Type B pancreatic cell (in vitro differentiated cells): ENCODE measurements around the gene MROH2B. TPM values are rescaled to one million over a fixed set of nuclear protein-coding genes. Genes with fewer than 3 reads are reported as not detected.
"Not testable (repeated sequence)": the region's sequence is repeated elsewhere in the genome, so short reads cannot be mapped to it uniquely, and the experiment has no call there.

Experiments
- DNase-seq: peaks from one replicate; pipeline ENCODE4 v3.0.0; 2021; ENCODE audit warnings: mixed read lengths; ENCODE audit not compliant: unreplicated experiment; ENCODE audit errors: extremely low spot score
- H3K27ac Mint-ChIP-seq: 2 replicates; pipeline ENCODE4 v1.8.0; 2021; ENCODE audit warnings: mild to moderate bottlenecking, mixed read lengths
- H3K27me3 Mint-ChIP-seq: 2 replicates; pipeline ENCODE4 v1.8.0; 2021; ENCODE audit warnings: mixed read lengths
- H3K36me3 Mint-ChIP-seq: 2 replicates; pipeline ENCODE4 v1.8.0; 2021; ENCODE audit warnings: mixed read lengths
- H3K4me1 Mint-ChIP-seq: one replicate; pipeline ENCODE4 v1.8.0; 2021; ENCODE audit warnings: mixed read lengths; ENCODE audit not compliant: unreplicated experiment
- H3K4me3 Mint-ChIP-seq: 2 replicates; pipeline ENCODE4 v1.8.0; 2021; ENCODE audit warnings: mild to moderate bottlenecking, mixed read lengths
- H3K9me3 Mint-ChIP-seq: 2 replicates; pipeline ENCODE4 v1.8.0; 2021; ENCODE audit warnings: mixed read lengths
- total RNA-seq: library from RNA; stranded (reverse); gene quantifications from 2 replicates; pipeline ENCODE4 v1.2.1, GENCODE V29; 2021; ENCODE audit warnings: low replicate concordance
- TF ChIP-seq, protein P1 (sequence below): fragments of 200-600 bp; sonication (generic); conservative IDR thresholded peaks from 2 replicates; pipeline ENCODE4 v1.5.0; 2021; ENCODE audit warnings: antibody characterized with exemption, mild to moderate bottlenecking

The MROH2B gene
- total RNA-seq, 1 donor from 2014 or later: not detected

- TF ChIP-seq, protein P1, sequence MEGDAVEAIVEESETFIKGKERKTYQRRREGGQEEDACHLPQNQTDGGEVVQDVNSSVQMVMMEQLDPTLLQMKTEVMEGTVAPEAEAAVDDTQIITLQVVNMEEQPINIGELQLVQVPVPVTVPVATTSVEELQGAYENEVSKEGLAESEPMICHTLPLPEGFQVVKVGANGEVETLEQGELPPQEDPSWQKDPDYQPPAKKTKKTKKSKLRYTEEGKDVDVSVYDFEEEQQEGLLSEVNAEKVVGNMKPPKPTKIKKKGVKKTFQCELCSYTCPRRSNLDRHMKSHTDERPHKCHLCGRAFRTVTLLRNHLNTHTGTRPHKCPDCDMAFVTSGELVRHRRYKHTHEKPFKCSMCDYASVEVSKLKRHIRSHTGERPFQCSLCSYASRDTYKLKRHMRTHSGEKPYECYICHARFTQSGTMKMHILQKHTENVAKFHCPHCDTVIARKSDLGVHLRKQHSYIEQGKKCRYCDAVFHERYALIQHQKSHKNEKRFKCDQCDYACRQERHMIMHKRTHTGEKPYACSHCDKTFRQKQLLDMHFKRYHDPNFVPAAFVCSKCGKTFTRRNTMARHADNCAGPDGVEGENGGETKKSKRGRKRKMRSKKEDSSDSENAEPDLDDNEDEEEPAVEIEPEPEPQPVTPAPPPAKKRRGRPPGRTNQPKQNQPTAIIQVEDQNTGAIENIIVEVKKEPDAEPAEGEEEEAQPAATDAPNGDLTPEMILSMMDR: no peak
- no peak for DNase-seq
- no peak overlapping the region for H3K4me3 Mint-ChIP-seq
- H3K4me1 Mint-ChIP-seq: no peaks in the 10 kb centered on the region
- H3K27ac Mint-ChIP-seq: no peak overlapping the region
- peaks cover 3% of the 10 kb centered on the region for H3K27me3 Mint-ChIP-seq
- peaks cover 6% of the 10 kb centered on the region for H3K9me3 Mint-ChIP-seq
- H3K36me3 Mint-ChIP-seq: no peaks in the 10 kb centered on the region
These were observed 38.2 kb downstream of the MROH2B start for GRCh38 chr5:41032973-41033372.

DNA sequence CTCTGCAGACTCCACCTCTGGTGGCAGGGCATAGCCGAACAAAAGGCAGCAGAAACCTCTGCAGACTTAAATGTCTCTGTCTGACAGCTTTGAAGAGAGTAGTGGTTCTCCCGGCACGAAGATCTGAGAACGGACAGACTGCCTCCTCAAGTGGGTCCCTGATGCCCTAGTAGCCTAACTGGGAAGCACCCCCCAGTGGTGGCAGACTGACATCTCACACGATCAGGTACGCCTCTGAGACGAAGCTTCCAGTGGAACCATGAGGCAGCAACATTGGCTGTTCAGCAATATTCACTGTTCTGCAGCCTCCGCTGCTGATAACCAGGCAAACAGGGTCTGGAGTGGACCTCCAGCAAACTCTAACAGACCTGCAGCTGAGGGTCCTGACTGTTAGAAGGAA is 48.5 kb downstream of the MROH2B start:
- not testable (repeated sequence) for H3K27ac Mint-ChIP-seq, H3K4me1 Mint-ChIP-seq, H3K27me3 Mint-ChIP-seq, H3K9me3 Mint-ChIP-seq, DNase-seq, H3K36me3 Mint-ChIP-seq, H3K4me3 Mint-ChIP-seq

DNA sequence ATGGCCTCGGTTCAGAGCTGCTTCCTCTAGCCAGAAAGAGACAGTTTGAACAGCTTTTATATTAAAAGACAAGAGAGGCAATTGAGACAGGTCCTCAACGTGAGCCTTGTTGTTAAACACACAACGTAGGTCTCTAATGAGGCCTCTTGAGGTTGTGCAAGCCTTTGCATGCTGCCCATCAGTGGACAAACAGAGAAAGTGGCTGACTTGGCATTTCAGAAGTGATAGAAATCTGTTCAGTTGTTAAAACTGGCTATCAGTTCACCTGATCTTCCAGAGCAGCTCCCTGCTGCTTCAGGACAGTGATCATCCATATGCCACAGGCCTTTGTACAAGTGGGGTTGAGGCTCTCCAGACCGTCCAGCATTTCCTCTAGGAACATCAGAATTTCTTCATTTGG is 58.8 kb downstream of the MROH2B start:
- DNase-seq: no peak
- Mint-ChIP-seq H3K27ac (no peak overlapping the region), H3K27me3 (peaks cover 2% of the 10 kb centered on the region), H3K9me3 (no peaks in the 10 kb centered on the region), H3K4me1 (no peaks in the 10 kb centered on the region), H3K36me3 (no peaks in the 10 kb centered on the region), H3K4me3 (no peak overlapping the region)
- TF ChIP-seq, protein P1: no peak

DNA sequence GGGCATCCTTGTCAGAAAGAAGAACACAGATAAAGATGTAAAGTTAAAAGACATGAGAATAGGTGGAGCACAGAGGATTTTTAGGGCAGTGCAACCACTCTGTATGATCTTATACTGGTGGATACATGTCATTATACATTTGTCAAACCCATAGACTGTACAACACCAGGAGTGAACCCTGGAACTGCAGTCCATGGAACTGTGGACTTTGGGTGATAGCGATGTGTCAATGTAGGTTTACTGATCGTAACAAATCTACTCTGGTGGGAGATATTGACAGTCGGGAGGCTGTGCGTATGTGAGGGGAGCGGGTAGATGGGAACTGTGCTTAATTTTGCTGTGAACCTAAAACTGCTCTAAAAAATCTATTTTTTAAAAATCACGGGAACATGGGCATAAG is 60.6 kb downstream of the MROH2B start:
- Mint-ChIP-seq H3K4me1 (no peaks in the 10 kb centered on the region), H3K9me3 (no peaks in the 10 kb centered on the region), H3K27ac (no peak overlapping the region), H3K4me3 (no peak overlapping the region), H3K36me3 (no peaks in the 10 kb centered on the region), H3K27me3 (peaks cover 2% of the 10 kb centered on the region)
- TF ChIP-seq, protein P1: no peak
- DNase-seq: no peak

- Mint-ChIP-seq H3K9me3 (peaks cover 2% of the 10 kb centered on the region), H3K4me1 (no peaks in the 10 kb centered on the region), H3K27ac (no peak overlapping the region)
These were observed 61.9 kb downstream of the MROH2B start for GRCh38 chr5:41009232-41009631.

GRCh38 chr5:41004931-41005330 is 66.2 kb downstream of the MROH2B start:
- H3K27me3 Mint-ChIP-seq: no peaks in the 10 kb centered on the region

More at GRCh38 chr5:41009232-41009631, 61.9 kb downstream of the MROH2B start:
- TF ChIP-seq, protein P1: no peak
- no peak for DNase-seq
- Mint-ChIP-seq H3K4me3 (no peak overlapping the region), H3K36me3 (no peaks in the 10 kb centered on the region), H3K27me3 (no peaks in the 10 kb centered on the region)

More at GRCh38 chr5:41004931-41005330, 66.2 kb downstream of the MROH2B start:
- DNase-seq: no peak
- Mint-ChIP-seq H3K4me3 (no peak overlapping the region), H3K4me1 (no peaks in the 10 kb centered on the region), H3K9me3 (peaks cover 4% of the 10 kb centered on the region), H3K36me3 (no peaks in the 10 kb centered on the region), H3K27ac (no peak overlapping the region)
- TF ChIP-seq, protein P1: no peak
